NCI-H187 treated with DMSO at 0.1 percent for 48 hours (cell line): ENCODE data around the gene RNPEP.
"Not testable (repeated sequence)": the region's sequence is repeated elsewhere in the genome, so short reads cannot be mapped to it uniquely, and the experiment has no call there.

ENCODE experiments used
- DNase-seq: peaks from one replicate; lab custom pipeline; 2025; lab: John Stamatoyannopoulos, UW

Gene RNPEP, protein sequence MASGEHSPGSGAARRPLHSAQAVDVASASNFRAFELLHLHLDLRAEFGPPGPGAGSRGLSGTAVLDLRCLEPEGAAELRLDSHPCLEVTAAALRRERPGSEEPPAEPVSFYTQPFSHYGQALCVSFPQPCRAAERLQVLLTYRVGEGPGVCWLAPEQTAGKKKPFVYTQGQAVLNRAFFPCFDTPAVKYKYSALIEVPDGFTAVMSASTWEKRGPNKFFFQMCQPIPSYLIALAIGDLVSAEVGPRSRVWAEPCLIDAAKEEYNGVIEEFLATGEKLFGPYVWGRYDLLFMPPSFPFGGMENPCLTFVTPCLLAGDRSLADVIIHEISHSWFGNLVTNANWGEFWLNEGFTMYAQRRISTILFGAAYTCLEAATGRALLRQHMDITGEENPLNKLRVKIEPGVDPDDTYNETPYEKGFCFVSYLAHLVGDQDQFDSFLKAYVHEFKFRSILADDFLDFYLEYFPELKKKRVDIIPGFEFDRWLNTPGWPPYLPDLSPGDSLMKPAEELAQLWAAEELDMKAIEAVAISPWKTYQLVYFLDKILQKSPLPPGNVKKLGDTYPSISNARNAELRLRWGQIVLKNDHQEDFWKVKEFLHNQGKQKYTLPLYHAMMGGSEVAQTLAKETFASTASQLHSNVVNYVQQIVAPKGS

GRCh38 chr1:201982623-201983379, at the start of gene RNPEP:
Gene RNPEP, plus strand, starts transcription at chr1:201982648. Its CDS starts 19 bp downstream, at chr1:201982667.
- DNase-seq, result peak; percentile 41

DNA sequence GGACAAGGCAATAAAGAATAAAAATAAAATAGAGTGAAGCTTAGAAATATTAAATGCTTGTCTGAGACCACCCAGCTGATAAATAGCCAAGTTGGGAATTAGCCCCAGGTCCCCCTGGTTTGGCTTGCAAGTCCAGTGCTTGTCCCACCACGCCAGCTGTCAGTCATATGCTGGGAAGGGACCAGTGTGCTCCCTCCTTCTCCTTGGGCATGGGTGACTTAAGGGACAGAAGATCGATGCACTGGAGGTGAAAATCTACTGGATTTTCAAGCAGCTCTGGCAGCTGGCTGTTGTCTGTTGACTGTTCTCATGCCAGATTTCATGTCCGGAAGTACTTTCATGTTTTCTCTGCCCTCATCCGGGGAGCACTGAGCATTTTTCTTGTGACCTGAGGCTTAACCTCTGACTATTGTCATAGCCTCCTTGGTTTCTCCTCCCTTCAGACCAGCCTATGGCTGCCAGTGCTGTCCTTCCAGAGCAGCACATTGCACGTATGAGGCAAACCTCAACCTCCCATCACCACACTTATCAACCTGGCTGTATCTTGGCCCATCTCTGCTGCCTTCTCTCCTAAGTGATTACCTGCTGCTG, 48.5 kb upstream of the RNPEP start:
- no peak for DNase-seq

DNA sequence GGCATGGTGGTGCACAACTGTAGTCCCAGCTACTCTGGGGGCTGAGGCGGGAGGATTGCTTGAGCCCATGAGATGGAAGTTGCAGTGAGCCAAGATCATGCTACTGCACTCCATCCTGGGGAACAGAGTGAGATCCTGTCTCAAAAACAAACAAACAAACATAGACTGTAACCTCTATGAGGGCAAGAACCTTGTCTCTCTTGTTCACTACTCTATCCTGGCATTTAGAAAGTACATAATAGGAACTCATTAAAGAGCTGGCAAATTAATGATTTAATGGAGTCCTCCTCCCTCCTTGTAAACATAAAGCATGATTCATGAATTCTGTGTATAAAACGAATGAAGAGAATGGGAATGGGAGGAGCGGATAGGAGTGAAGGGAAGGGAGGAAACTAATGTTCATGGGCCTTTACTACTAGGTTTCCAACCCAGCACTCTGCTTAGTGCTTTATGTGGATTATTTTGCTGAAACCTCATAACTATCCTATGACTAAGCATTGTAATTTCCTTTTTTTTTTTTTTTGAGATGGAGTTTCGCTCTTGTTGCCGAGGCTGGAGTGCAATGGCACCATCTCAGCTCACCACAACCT, 44.7 kb upstream of the RNPEP start:
- no peak for DNase-seq

- DNase-seq, result no peak
Measured at GRCh38 chr1:201938440-201939035, 43.9 kb upstream of the RNPEP start.

GRCh38 chr1:201939148-201939547, 43.3 kb upstream of the RNPEP start:
- DNase-seq, result no peak

DNA sequence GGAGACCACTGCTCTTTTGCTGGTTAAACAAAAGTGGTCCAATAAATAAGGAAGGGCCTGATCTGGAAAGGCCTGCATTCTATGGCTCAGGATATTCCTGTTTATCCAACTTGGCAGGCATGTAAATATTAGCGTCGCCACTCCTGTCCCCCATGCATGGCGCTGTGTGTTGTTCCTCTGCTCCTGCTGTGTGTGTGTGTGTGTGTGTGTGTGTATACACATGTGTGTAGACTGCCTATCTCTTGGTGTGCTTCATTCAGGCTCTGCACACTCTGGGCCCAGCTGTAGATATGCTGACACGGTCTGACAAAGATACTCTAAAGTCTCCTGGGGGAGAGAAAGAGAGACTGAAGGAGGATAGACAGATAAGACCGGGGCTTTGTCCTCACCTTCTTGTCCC, 42.9 kb upstream of the RNPEP start:
- DNase-seq, result no peak

DNA sequence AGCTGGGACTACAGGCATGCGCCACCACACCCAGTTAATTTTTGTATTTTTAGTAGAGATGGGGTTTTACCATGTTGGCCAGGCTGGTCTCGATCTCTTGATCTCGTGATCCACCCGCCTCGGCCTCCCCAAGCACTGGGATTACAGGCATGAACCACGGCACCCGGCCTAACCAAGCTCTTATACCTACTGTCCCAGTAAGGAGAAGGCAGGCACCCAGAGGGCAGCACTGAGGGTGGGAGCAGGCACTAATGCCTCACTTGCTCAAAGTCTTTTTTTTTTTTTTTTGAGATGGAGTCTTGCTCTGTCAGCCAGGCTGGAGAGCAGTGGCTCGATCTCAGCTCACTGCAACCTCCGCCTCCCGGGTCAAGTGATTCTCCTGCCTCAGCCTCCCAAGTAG, 42.1 kb upstream of the RNPEP start:
- DNase-seq, result not testable (repeated sequence)

DNA sequence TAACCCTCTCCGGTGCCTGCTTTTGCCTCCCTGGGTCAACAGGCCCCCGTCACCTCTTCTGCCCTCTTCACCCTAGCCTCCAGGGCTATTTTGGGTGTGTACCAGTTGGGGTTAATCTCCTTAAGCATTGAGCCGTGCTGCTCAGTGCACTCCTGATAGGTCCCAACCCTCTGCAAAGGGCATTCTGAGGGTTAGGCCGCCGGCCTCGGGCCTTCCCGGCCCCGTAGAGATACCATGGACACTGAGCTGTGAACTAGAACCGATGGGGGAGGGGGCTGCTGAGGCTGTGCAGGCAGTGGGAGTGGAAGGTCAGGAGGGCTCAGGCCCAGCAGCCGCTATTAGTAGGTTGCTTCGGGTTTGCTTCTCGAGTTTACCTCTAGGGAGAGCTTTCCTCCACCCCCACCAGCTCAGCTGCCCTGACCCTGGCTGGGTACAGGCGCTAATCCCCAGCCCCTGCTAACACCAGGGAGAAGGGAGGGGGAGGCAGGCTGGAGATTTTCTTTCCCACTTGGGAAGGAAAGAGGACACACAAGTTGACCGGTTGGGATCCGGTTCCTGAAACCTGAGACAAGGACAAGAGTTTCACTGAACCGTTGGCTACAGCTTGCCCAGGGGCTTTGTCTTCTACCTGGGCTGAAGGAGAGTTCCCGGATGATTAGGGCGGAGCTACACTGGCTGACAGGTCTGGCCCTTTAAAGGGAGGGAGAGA, 40.9 kb upstream of the RNPEP start:
- DNase-seq, result no peak

- DNase-seq, result no peak
Measured at GRCh38 chr1:201942129-201942495, 40.3 kb upstream of the RNPEP start.

GRCh38 chr1:201944002-201944401, 38.4 kb upstream of the RNPEP start:
- DNase-seq, result no peak

DNA sequence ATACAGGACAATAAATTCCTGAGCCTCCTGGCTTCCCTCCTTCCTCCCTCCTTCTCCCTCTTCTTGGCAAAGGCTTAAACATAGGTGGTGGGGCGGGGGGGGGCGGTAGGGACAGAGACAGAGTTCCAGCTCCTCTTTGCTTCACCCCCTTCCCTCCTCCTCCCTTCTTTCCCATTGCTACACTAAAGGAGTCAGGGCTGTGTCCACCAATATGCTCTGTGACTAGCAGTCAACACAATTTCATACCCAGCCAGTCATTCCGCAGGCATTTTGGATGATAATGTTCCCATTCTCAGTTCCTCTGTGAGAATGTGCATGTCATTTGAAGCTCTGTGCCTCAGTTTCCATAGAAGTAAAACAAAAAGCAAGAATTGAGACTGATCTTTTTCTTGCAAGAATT, 37.8 kb upstream of the RNPEP start:
- DNase-seq, result no peak

DNA sequence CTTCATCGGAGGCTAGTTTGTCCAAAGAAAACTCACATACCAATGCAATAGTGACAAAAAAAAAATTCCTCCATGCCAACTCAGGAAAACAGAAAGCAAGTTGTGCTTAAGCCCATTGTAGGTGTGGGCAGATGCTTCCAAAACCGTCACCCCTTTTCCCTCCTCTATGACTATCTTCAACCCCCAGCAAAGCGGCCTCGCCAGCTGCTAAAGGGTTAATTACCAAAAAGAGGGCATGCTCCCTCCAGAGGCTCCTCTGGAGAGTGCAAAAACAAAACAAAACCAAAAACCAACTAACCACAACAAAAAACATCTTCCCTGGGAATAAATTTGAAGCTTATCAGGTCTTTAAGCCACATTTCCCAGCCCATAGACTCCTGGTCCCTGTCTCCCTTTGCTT, 37.3 kb upstream of the RNPEP start:
- no peak for DNase-seq

- DNase-seq, result no peak
Measured at GRCh38 chr1:201945863-201946223, 36.6 kb upstream of the RNPEP start.

DNA sequence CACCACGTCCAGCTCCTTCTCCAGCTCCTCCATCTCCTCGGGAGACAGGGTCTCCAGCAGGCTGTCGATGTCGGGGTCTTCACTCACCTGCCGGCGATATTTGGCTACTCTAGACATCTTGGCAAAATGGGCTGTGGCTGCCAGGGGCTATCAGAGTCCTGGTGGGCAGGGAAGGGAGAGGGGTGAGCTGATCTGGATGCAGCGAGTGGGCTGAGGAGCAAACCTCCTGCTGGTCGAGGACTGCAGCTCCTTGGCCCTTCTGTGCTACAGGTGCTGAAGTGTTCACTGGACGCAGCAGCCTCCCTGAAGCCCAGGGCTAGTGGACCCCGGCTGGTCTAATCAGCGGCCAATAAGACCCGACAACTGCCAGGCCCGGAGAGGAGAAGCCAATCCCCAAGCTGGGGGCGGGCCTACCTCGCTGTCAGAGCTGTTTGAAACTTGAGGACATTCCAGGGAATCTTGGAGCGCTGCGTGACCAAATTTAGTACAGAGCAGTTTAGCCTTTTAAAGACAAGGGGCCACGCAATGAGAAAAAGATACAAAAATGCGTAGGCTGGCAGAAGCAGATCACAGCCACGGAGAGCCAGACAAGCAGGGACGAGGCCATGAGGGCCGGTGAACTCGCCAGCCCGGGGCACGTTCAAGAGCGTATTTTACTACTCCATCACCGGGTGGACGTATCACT, 36.1 kb upstream of the RNPEP start, which contains the start of gene LMOD1:
Gene LMOD1, minus strand, starts transcription at position 325 of the 685 bp plus-strand sequence. Its CDS starts 208 bp downstream, at position 117.
- no peak for DNase-seq

DNA sequence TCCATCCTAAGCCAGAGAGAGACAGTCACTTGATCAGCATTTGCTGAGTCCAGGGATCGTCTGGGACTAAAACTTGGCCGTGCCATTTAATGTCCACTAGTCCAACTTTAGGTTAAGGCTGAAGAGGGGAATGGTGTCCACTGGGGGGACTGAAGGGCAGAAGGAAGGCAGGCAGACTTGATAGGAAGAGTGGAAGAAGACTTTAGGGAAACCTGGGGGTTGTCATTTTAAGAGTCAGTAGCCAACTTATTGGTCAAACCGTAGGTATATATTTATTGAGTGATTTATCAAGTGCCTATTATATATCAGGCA, 34.8 kb upstream of the RNPEP start:
- DNase-seq, result no peak

GRCh38 chr1:201949491-201949890, 33.0 kb upstream of the RNPEP start:
- DNase-seq, result no peak

DNA sequence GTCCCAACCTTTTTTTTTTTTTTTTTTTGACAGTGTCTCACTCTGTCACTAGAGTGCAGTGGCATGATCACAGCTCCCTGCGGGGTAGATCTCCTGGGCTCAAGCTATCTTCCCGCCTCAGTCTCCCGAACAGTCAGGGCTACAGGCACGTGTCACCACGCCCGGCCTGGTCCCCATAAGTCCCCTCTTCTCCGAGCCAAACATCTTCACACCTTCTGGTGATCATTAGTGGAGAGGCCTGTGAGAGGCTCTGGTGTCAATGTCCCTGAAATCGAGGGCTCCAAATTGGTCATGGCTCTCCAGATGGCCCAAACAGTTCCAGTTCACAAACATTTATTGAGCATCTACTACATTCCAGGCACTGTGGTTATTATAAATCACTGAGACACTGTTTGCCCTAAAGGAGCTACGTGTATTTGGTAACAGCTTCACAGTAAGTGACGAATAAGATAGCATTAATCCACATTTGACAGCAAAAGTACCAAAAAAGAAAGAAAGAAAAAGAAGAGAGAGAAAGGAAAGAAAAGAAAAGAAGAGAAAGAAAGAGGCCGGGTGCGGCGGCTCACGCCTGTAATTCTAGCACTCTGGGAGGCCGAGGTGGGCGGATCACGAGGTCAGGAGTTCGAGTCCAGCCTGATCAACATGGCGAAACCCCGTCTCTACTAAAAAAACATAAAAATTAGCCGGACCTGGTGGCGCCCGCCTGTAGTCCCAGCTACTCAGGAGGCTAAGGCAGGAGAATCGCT, 28.0 kb upstream of the RNPEP start:
- DNase-seq, result no peak

GRCh38 chr1:201955009-201955728, 27.3 kb upstream of the RNPEP start, which contains the start of gene TIMM17A:
Gene TIMM17A, plus strand, starts transcription at chr1:201955503. Its CDS starts 24 bp downstream, at chr1:201955527.
- DNase-seq, result peak; percentile 63

DNA sequence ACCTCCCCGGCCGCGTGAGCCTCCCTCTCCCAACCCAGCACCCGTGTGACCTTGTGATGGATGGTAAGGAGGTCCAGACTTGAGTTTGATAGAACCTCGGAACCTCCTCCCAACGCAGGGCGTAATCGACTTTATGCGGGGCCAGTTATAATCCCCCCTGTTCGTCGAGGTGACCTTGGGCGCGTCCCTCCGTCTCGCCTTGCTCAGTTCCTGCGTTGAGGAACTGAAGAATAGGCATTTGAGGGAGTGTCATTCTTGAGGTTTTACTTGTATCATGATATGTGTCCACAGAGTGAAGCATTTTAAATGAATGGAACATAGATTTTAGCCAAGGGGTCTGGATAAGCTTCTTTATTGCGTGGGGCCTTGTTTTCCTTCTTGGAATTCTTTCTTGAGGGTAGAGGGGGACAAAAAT, 26.7 kb upstream of the RNPEP start:
- DNase-seq, result no peak
